ENCODE measurements around the gene LNX2. TPM values are rescaled to one million over a fixed set of nuclear protein-coding genes. Genes with fewer than 3 reads are reported as not detected.
"Not testable (repeated sequence)": the region's sequence is repeated elsewhere in the genome, so short reads cannot be mapped to it uniquely, and the experiment has no call there.

The LNX2 gene
- total RNA-seq, 1 donor from 2014 or later = 8.1 TPM

- DNase-seq = no peak
Observed at GRCh38 chr13:27636589-27637288, 16.4 kb upstream of the LNX2 start.

GRCh38 chr13:27635266-27635665 is 14.9 kb upstream of the LNX2 start:
- no peak for DNase-seq

- no peak for DNase-seq
Observed at GRCh38 chr13:27634791-27635190, 14.5 kb upstream of the LNX2 start.

- DNase-seq = no peak
Observed at GRCh38 chr13:27634231-27634630, 13.9 kb upstream of the LNX2 start.

GRCh38 chr13:27632648-27633047 is 12.3 kb upstream of the LNX2 start:
- no peak for DNase-seq

- DNase-seq = no peak
Observed at GRCh38 chr13:27632214-27632613, 11.9 kb upstream of the LNX2 start.

GRCh38 chr13:27631665-27632064 is 11.3 kb upstream of the LNX2 start:
- no peak for DNase-seq

GRCh38 chr13:27631156-27631555 is 10.8 kb upstream of the LNX2 start:
- no peak for DNase-seq

- DNase-seq = not testable (repeated sequence)
Observed at GRCh38 chr13:27628766-27629165, 8.4 kb upstream of the LNX2 start.

- no peak for DNase-seq
Observed at GRCh38 chr13:27628081-27628480, 7.8 kb upstream of the LNX2 start.

- DNase-seq = no peak
Observed at GRCh38 chr13:27627380-27627779, 7.1 kb upstream of the LNX2 start.

GRCh38 chr13:27625839-27626238 is 5.5 kb upstream of the LNX2 start:
- DNase-seq = no peak

- DNase-seq = no peak
Observed at GRCh38 chr13:27624071-27624470, 3.7 kb upstream of the LNX2 start.

- DNase-seq = no peak
Observed at GRCh38 chr13:27622881-27623280, 2.6 kb upstream of the LNX2 start.

GRCh38 chr13:27622102-27622820 is 1.9 kb upstream of the LNX2 start:
- DNase-seq = no peak

GRCh38 chr13:27621366-27622101 is 1.2 kb upstream of the LNX2 start, which contains the start of gene POLR1D:
POLR1D (plus strand) TSS chr13:27621892; CDS start chr13:27621984, 92 bp downstream.
- peak; percentile 47 for DNase-seq

GRCh38 chr13:27621116-27621365 is 712 bp upstream of the LNX2 start:
- DNase-seq = no peak

GRCh38 chr13:27619728-27620376 is 477 bp downstream of the LNX2 start:
- DNase-seq = peak; percentile 63

- no peak for DNase-seq
Observed at GRCh38 chr13:27619093-27619727, 1.1 kb downstream of the LNX2 start.

- DNase-seq = no peak
Observed at GRCh38 chr13:27617881-27618321, 2.4 kb downstream of the LNX2 start.

- no peak for DNase-seq
Observed at GRCh38 chr13:27613628-27614027, 6.7 kb downstream of the LNX2 start.

GRCh38 chr13:27607125-27607524 is 13.2 kb downstream of the LNX2 start:
- DNase-seq = no peak

Data from occipital lobe (tissue), 2 donors.